ENCODE data around the gene MILR1. TPM values are rescaled to one million over a fixed set of nuclear protein-coding genes. Genes with fewer than 3 reads are reported as not detected.
A peak's percentile ranks its signal among the peaks of the same experiment; 100 is the strongest.
"Not testable (repeated sequence)": the region's sequence is repeated elsewhere in the genome, so short reads cannot be mapped to it uniquely, and the experiment has no call there.

MILR1 gene
- polyA plus RNA-seq, 3 donors = 2.0 to 2.9 (median 2.6) TPM

- DNase-seq = not testable (repeated sequence)
These were observed 17.9 kb downstream of the MILR1 start for GRCh38 chr17:64466834-64467233.

- DNase-seq = no peak
These were observed 21.7 kb downstream of the MILR1 start for GRCh38 chr17:64470625-64471024.

GRCh38 chr17:64471440-64471839 lies 22.5 kb downstream of the MILR1 start:
- DNase-seq = no peak

- no peak for DNase-seq
These were observed 23.6 kb downstream of the MILR1 start for GRCh38 chr17:64472564-64472963.

GRCh38 chr17:64477849-64478248 lies 28.9 kb downstream of the MILR1 start:
- DNase-seq = no peak

GRCh38 chr17:64480951-64481350 lies 32.0 kb downstream of the MILR1 start:
- no peak for DNase-seq

- DNase-seq = no peak
These were observed 35.5 kb downstream of the MILR1 start for GRCh38 chr17:64484380-64484779.

- no peak for DNase-seq
These were observed 39.4 kb downstream of the MILR1 start for GRCh38 chr17:64488301-64488700.

GRCh38 chr17:64491034-64491860 lies 42.3 kb downstream of the MILR1 start:
- DNase-seq = no peak

- no peak for DNase-seq
These were observed 43.1 kb downstream of the MILR1 start for GRCh38 chr17:64491994-64492393.

GRCh38 chr17:64492481-64493109 lies 43.7 kb downstream of the MILR1 start:
- DNase-seq = no peak

GRCh38 chr17:64494121-64494520 lies 45.2 kb downstream of the MILR1 start:
- DNase-seq = no peak

GRCh38 chr17:64495300-64495699 lies 46.4 kb downstream of the MILR1 start:
- not testable (repeated sequence) for DNase-seq

- no peak for DNase-seq
These were observed 47.5 kb downstream of the MILR1 start for GRCh38 chr17:64496348-64496785.

- DNase-seq = peak; percentile 90
These were observed 48.1 kb downstream of the MILR1 start, which contains the start of gene POLG2 for GRCh38 chr17:64496786-64497564. Gene POLG2, minus strand, starts transcription at chr17:64497054. Its CDS starts 86 bp downstream, at chr17:64496968.

GRCh38 chr17:64497565-64498035 lies 48.7 kb downstream of the MILR1 start:
- no peak for DNase-seq

GRCh38 chr17:64498308-64499203 lies 49.6 kb downstream of the MILR1 start:
- no peak for DNase-seq

- DNase-seq = no peak
These were observed 51.0 kb downstream of the MILR1 start for GRCh38 chr17:64499805-64500486.

GRCh38 chr17:64500487-64500859 lies 51.6 kb downstream of the MILR1 start:
- no peak for DNase-seq
